OCI-LY7 (cell line): ENCODE measurements around the gene TRPM2. TPM values are rescaled to one million over a fixed set of nuclear protein-coding genes. Genes with fewer than 3 reads are reported as not detected.

ENCODE experiments used
- BruUV-seq: library from RNA; stranded (reverse); fragments of 400-500 nt; replicated peaks from 2 replicates; lab custom pipeline; 2021; lab: Mats Ljungman, UMichigan
- CTCF ChIA-PET: fragments of 300-600 bp; sonication (Branson Sonifier 250); formaldehyde crosslinking; loops from one replicate; lab custom pipeline; 2022; ENCODE audit warnings: antibody characterized with exemption; ENCODE audit not compliant: unreplicated experiment; lab: Charles Lee
- POLR2A ChIA-PET: fragments of 300-600 bp; sonication (Branson Sonifier 250); formaldehyde crosslinking; loops from one replicate; lab custom pipeline; 2022; ENCODE audit warnings: antibody characterized with exemption; lab: Charles Lee
- DNase-seq: peaks from one replicate; pipeline ENCODE4 v3.0.0-alpha.2; 2015; ENCODE audit warnings: low spot score
- H2AFZ ChIP-seq: fragments of 200-600 bp; sonication (generic), shearing (Covaris generic); 2 replicates; pipeline ENCODE4 v1.6.1; 2014; ENCODE audit warnings: mild to moderate bottlenecking, antibody characterized with exemption, low read length, moderate library complexity
- H3K27ac ChIP-seq: fragments of 200-600 bp; sonication (generic); 2 replicates; pipeline ENCODE4 v1.5.1; 2014; ENCODE audit warnings: mixed run types, low read depth, mild to moderate bottlenecking, moderate library complexity, low read length, inconsistent platforms; ENCODE audit not compliant: poor library complexity, severe bottlenecking
- H3K36me3 ChIP-seq: fragments of 200-600 bp; sonication (generic); 2 replicates; pipeline ENCODE4 v1.6.1; 2014; ENCODE audit warnings: mild to moderate bottlenecking, antibody characterized with exemption, low read length, moderate library complexity, mixed read lengths; ENCODE audit not compliant: insufficient read depth
- H3K4me1 ChIP-seq: fragments of 200-600 bp; sonication (generic); 2 replicates; pipeline ENCODE4 v1.5.1; 2014; ENCODE audit warnings: mild to moderate bottlenecking, low read length; ENCODE audit not compliant: insufficient read depth, poor library complexity, severe bottlenecking
- H3K4me2 ChIP-seq: fragments of 200-600 bp; sonication (generic); 2 replicates; pipeline ENCODE4 v1.6.1; 2014; ENCODE audit warnings: mild to moderate bottlenecking, low read length
- H3K4me3 ChIP-seq: fragments of 200-600 bp; sonication (generic); 2 replicates; pipeline ENCODE4 v1.5.1; 2014; ENCODE audit warnings: mild to moderate bottlenecking, low read depth, low read length; ENCODE audit not compliant: poor library complexity, severe bottlenecking
- H3K79me2 ChIP-seq: fragments of 200-600 bp; sonication (generic); 2 replicates; pipeline ENCODE4 v1.6.1; 2016; ENCODE audit warnings: low read depth, mild to moderate bottlenecking, low read length, moderate library complexity, mixed read lengths; ENCODE audit not compliant: insufficient read depth
- H3K9me2 ChIP-seq: fragments of 200-600 bp; sonication (generic); 2 replicates; pipeline ENCODE4 v1.6.1; 2016; ENCODE audit warnings: mild to moderate bottlenecking, low read length, mixed read lengths; ENCODE audit not compliant: insufficient read depth
- H3K9me3 ChIP-seq: fragments of 200-600 bp; sonication (generic); 2 replicates; pipeline ENCODE4 v1.6.1; 2014; ENCODE audit warnings: mild to moderate bottlenecking, mixed run types, low read length, mixed read lengths
- H4K20me1 ChIP-seq: fragments of 200-600 bp; sonication (generic); 2 replicates; pipeline ENCODE4 v1.6.1; 2014; ENCODE audit warnings: mild to moderate bottlenecking, antibody characterized with exemption, low read length, moderate library complexity, mixed read lengths; ENCODE audit not compliant: insufficient read depth
- CTCF ChIP-seq: fragments of 200-600 bp; sonication (generic); conservative IDR thresholded peaks from 2 replicates; pipeline ENCODE4 v1.5.1; 2014; ENCODE audit warnings: mild to moderate bottlenecking, antibody characterized with exemption, low read length, moderate library complexity, mixed read lengths
- EZH2phosphoT487 ChIP-seq: fragments of 200-600 bp; sonication (generic); IDR thresholded peaks from 2 replicates; pipeline ENCODE4 v1.6.1; 2018; ENCODE audit warnings: low read depth, borderline replicate concordance, mild to moderate bottlenecking, mixed run types, antibody characterized with exemption, low read length, moderate library complexity, mixed read lengths
- intact Hi-C: fragments of 100-400 bp; cut with micrococcal nuclease; formaldehyde crosslinking; loops from one replicate; pipeline ENCODE4 v1.10.0; 2022; ENCODE audit not compliant: unreplicated experiment
- total RNA-seq, 2 experiments: library from RNA; depleted of rRNA in 1 of 2; stranded (reverse); fragments of >200 nt in 1 of 2; shearing (Covaris generic) in 1 of 2; gene quantifications; 2 replicates each; pipeline ENCODE4 v1.2.3, GENCODE V29; 2014 to 2022

TRPM2 gene
- total RNA-seq, 2 experiments from 2014 or later: 1.8 to 7.1 TPM

DNA sequence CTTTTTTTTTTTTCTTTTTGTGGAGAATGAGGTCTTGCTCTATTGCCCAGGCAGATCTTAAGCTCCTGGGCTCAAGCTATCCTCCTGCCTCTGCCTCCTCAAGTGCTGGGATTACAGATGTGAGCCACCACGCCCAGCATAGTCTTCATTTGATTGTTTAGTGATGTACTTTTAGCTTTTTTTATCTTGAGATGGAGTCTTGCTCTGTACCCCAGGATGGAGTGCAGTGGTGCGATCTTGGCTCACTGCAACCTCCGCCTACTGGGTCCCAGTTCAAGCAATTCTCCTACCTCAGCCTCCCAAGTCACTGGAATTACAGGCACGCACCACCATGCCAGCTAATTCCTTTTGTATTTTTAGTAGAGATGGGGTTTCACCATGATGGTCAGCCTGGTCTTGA lies 77.9 kb downstream of the TRPM2 start:
- TF ChIP-seq CTCF: no peak
- no peak for TF ChIP-seq EZH2phosphoT487
- POLR2A ChIA-PET: interaction anchor here (0.7 kb wide), 1 partner anchor 9 kb away, joined by 3 read pairs; no protein-coding TSS in a partner anchor

DNA sequence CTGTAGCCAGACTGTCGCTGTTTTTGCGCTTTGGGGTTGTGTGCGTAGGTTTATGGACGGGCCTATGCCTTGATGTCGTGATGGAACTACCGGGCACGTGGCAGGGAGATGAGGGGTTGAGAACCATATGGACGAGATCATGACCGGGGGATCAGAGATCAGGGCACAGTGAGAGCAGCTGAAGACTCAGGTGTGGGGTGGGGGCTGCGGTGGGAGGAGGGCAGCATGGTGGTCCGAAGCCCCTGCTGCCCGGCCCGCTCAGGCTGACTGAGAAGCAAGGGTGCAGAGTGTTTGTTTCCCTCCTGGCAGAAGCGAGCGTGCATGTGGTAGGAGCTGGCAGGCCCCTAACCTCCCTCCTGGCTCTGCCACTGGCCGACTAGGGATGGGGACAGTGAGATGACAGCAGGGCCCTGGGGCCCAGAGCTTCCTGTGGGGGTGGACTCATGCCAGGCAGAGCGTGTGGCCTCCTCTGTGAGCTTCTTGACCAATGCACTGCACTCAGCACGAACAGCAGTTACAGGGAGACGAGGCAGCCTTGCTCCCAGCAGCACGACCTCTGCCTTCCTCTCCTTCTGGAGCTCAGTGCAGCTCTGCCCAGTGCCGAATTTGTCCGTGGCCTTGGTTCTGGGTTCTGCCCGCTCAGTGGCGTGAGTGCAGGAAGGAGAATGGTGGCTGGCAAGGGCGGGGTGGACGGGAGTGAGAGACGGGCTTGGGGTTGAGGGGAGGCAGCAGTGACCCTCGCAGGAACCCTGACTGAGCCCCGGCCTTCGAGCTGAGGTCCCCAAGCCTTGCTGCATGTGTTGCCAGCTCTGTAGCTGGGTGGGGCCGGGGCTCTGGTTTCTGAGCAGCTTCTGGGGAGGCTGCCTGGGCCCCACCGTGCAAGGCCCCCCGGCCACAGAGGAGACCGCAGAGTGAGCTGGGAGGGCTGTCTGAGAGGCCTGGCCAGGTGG lies 79.7 kb downstream of the TRPM2 start:
- intact Hi-C loops: no loop called here
- DNase-seq: no peak
- TF ChIP-seq EZH2phosphoT487 (no peak), CTCF (no peak)
- H2AFZ ChIP-seq: no peak overlapping the region
- no peak overlapping the region for H3K4me2 ChIP-seq
- H3K4me1 ChIP-seq: no peaks in the 10 kb centered on the region
- ChIA-PET POLR2A (no interaction called here), CTCF (no interaction called here)
- no TSS peak for BruUV-seq
- no peak overlapping the region for H3K4me3 ChIP-seq
- no peak overlapping the region for H3K27ac ChIP-seq
- H3K36me3 ChIP-seq: no peaks in the 10 kb centered on the region
- no peaks in the 10 kb centered on the region for H3K9me2 ChIP-seq
- H3K9me3 ChIP-seq: peaks cover 13% of the 10 kb centered on the region
- no peaks in the 10 kb centered on the region for H4K20me1 ChIP-seq
- H3K79me2 ChIP-seq: no peaks in the 10 kb centered on the region

More for the DNA sequence above, 77.9 kb downstream of the TRPM2 start:
- H3K79me2 ChIP-seq: no peaks in the 10 kb centered on the region
- H3K9me2 ChIP-seq: no peaks in the 10 kb centered on the region
- CTCF ChIA-PET: no interaction called here
- no peak overlapping the region for H3K27ac ChIP-seq
- H4K20me1 ChIP-seq: no peaks in the 10 kb centered on the region
- intact Hi-C loops: no loop called here
- H3K9me3 ChIP-seq: peaks cover 13% of the 10 kb centered on the region
- H3K4me2 ChIP-seq: no peak overlapping the region
- no peak overlapping the region for H2AFZ ChIP-seq
- H3K4me3 ChIP-seq: no peak overlapping the region
- no peaks in the 10 kb centered on the region for H3K36me3 ChIP-seq
- H3K4me1 ChIP-seq: peaks cover 9% of the 10 kb centered on the region
- DNase-seq: no peak
- BruUV-seq: no TSS peak
